ENCODE results near the gene C2orf42. TPM values are rescaled to one million over a fixed set of nuclear protein-coding genes. Genes with fewer than 3 reads are reported as not detected.

C2orf42 gene
- polyA plus RNA-seq, 1 experiment = 9.8 TPM

DNA sequence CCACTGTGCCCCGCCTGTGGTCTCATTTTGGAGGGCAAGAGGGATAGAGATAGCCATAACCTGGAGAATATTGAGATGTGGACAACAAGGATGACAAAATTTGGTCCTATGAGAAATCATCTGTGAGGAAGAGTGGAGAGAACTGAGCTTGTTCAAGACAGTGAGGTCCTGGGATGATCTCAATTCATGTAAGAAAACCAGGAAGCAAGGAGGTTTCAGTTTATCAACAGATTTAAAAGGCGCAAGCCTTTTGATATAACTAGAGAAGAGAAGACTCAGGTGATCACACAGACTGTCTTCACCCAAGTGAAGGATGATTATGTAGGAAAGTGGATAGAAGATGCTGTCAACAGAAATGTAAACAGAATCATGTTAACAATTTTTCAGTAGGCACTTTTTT is 64.4 kb downstream of the C2orf42 start:
- CTCF ChIA-PET = interaction anchor here (0.7 to 2.3 kb wide), 2 partner anchors 9 to 10 kb away, joined by 3 to 11 read pairs; no protein-coding TSS in a partner anchor
- no peak for DNase-seq (ENCODE audit: low read depth)
- no peaks in the 10 kb centered on the region for H3K36me3 ChIP-seq (ENCODE audit: control insufficient read depth, insufficient read depth, low read length)
- POLR2A ChIA-PET = no interaction called here
- TF ChIP-seq CTCF (IDR thresholded peaks at IDR 0.05; ENCODE audit: insufficient read depth, low read depth, low read length) = no peak
- H3K27me3 ChIP-seq (ENCODE audit: control insufficient read depth, insufficient read depth, low read length) = no peaks in the 10 kb centered on the region
- no peak overlapping the region for H3K4me3 ChIP-seq (ENCODE audit: low read depth, low read length)

DNA sequence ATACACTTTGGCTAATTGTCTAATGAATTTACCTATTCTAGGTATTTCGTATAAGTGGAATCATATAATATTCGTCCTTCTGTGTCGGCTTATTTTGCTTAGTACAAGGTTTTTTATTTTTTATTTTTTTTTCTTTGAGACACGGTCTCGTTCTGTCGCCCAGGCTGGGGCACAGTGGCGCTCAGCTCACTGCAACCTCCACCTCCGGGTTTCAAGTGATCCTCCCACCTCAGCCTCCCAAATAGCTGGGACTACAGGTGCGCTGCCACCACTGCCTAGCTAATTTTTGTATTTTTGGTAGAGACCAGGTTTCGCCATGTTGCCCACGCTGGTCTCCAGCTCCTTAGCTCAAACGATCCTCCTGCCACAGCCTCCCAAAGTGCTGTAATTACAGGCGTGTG is 65.3 kb downstream of the C2orf42 start:
- H3K4me3 ChIP-seq (ENCODE audit: low read depth, low read length) = peak overlapping the region; percentile 43
- ChIA-PET CTCF (interaction anchor here (2.3 to 2.4 kb wide), 2 partner anchors 10 to 55 kb away, joined by 8 to 11 read pairs; no protein-coding TSS in a partner anchor), POLR2A (no interaction called here)
- no peak for DNase-seq (ENCODE audit: low read depth)
- no peaks in the 10 kb centered on the region for H3K27me3 ChIP-seq (ENCODE audit: control insufficient read depth, insufficient read depth, low read length)
- no peaks in the 10 kb centered on the region for H3K36me3 ChIP-seq (ENCODE audit: control insufficient read depth, insufficient read depth, low read length)
- no peak for TF ChIP-seq CTCF (IDR thresholded peaks at IDR 0.05; ENCODE audit: insufficient read depth, low read depth, low read length)

GRCh38 chr2:70124983-70125480 is 65.8 kb downstream of the C2orf42 start:
- no peak for DNase-seq (ENCODE audit: low read depth)
- CTCF ChIA-PET = interaction anchor here (2.3 to 2.4 kb wide), 2 partner anchors 10 to 54 kb away, joined by 8 to 11 read pairs; no protein-coding TSS in a partner anchor
- POLR2A ChIA-PET = no interaction called here
- no peak for TF ChIP-seq CTCF (IDR thresholded peaks at IDR 0.05; ENCODE audit: insufficient read depth, low read depth, low read length)
- no peaks in the 10 kb centered on the region for H3K27me3 ChIP-seq (ENCODE audit: control insufficient read depth, insufficient read depth, low read length)
- H3K36me3 ChIP-seq (ENCODE audit: control insufficient read depth, insufficient read depth, low read length) = no peaks in the 10 kb centered on the region
- peak overlapping the region; percentile 43 for H3K4me3 ChIP-seq (ENCODE audit: low read depth, low read length)

GRCh38 chr2:70123829-70124116 is 67.0 kb downstream of the C2orf42 start:
- DNase-seq (ENCODE audit: low read depth) = no peak
- Histone ChIP-seq H3K27me3 (ENCODE audit: control insufficient read depth, insufficient read depth, low read length) (no peaks in the 10 kb centered on the region), H3K36me3 (ENCODE audit: control insufficient read depth, insufficient read depth, low read length) (no peaks in the 10 kb centered on the region), H3K4me3 (ENCODE audit: low read depth, low read length) (no peak overlapping the region)
- ChIA-PET POLR2A (interaction anchor here (1.0 to 1.1 kb wide), 2 partner anchors 12 to 35 kb away, joined by 3 to 6 read pairs; no protein-coding TSS in a partner anchor), CTCF (interaction anchor here (0.6 to 2.4 kb wide), 4 partner anchors 11 to 242 kb away, joined by 3 to 8 read pairs (median 3); no protein-coding TSS in a partner anchor)
- TF ChIP-seq CTCF (IDR thresholded peaks at IDR 0.05; ENCODE audit: insufficient read depth, low read depth, low read length) = no peak

- CTCF ChIA-PET = interaction anchor here (0.8 to 2.4 kb wide), 4 partner anchors 10 to 53 kb away, joined by 3 to 8 read pairs (median 4); no protein-coding TSS in a partner anchor
- POLR2A ChIA-PET = interaction anchor here (1.0 to 1.1 kb wide), 2 partner anchors 12 to 34 kb away, joined by 3 to 6 read pairs; no protein-coding TSS in a partner anchor
- no peaks in the 10 kb centered on the region for H3K36me3 ChIP-seq (ENCODE audit: control insufficient read depth, insufficient read depth, low read length)
- no peak overlapping the region for H3K4me3 ChIP-seq (ENCODE audit: low read depth, low read length)
- no peak for TF ChIP-seq CTCF (IDR thresholded peaks at IDR 0.05; ENCODE audit: insufficient read depth, low read depth, low read length)
- DNase-seq (ENCODE audit: low read depth) = no peak
- no peaks in the 10 kb centered on the region for H3K27me3 ChIP-seq (ENCODE audit: control insufficient read depth, insufficient read depth, low read length)
These were observed 67.6 kb downstream of the C2orf42 start for GRCh38 chr2:70123051-70123828.

Measured in BJ (cell line).